Stimulated activated CD4-positive, alpha-beta T cell treated with anti-CD3 and anti-CD28 coated beads, Interleukin-1b, Interleukin-23, amount 100 ng/mL, for 1 hour (primary cell): ENCODE data around the gene POLR1H.
"Not testable (repeated sequence)": the region's sequence is repeated elsewhere in the genome, so short reads cannot be mapped to it uniquely, and the experiment has no call there.

Source experiments
- DNase-seq, 2 donors: peaks; one replicate each; pipeline ENCODE4 v3.0.0-alpha.2; 2020; ENCODE audit warnings: low read depth in 2 of 2

POLR1H gene, protein sequence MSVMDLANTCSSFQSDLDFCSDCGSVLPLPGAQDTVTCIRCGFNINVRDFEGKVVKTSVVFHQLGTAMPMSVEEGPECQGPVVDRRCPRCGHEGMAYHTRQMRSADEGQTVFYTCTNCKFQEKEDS

DNA sequence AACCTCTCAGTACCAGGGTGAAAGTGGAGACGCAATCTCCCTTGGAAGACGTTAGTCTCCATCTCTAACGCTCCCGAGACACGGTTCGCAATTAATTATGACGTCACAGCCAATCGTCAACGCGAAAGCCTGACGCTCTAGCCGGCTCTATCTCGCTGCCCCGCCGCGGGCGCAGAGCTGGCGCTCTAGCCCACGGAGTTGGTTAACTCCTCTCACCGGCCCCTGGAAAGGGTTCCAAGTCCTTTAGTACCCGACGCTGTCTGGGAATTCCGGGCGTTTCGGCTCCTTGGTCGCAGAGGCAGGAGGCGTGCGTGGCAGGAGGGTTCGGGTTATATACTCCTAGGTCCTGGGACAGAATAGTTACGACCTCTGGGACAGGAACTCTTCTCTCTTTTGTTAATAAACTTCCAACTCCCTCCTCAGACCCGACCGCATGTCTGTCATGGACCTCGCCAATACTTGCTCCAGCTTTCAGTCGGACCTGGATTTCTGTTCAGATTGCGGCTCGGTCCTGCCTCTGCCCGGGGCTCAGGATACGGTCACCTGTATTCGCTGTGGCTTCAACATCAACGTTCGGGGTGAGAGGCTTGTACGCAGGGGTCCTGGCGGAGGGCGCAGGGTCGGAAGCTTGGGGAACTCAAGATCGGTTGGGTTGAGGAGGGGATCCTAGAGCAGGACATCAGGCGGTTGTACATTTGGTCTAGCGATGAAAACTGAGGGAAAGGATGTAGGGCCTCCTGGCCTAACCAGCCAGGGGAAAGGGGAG is at the start of gene POLR1H:
TSS of gene POLR1H (plus strand) at position 174 of the 766 bp plus-strand sequence. CDS start at position 434, 260 bp downstream.
- DNase-seq = peak; percentile 62 to 67

DNA sequence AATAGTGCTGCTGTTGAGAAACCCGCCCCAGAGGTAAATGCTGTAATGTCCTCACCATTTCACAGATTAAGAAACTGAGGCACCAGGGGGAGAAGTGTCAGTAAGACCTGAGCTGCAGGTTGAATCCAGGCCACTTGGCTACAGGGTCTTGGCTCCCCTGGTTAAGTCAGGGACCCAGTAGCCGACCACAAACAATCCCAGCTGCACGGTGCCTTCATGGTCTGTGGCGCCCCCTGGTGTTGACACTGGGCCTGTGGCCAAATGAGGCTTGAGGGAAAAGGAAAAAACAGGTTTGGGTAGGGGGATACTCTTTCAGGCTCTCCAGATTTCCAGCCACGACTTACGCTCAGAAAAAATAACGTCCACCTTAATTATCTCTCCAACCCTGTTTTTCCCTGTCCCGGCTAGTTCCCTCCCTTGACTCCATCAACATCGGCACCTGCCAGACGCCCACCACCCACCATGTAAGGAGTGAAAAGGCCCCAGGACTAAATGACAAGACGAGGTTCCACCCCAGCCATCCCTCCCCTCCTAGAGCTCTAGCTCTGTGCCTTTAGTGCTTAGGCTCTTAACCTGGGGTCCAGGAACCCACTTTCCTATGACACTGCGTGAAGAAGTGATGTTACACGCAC is 47.7 kb upstream of the POLR1H start:
- DNase-seq = peak in 1 of 2 donors; percentile 43

DNA sequence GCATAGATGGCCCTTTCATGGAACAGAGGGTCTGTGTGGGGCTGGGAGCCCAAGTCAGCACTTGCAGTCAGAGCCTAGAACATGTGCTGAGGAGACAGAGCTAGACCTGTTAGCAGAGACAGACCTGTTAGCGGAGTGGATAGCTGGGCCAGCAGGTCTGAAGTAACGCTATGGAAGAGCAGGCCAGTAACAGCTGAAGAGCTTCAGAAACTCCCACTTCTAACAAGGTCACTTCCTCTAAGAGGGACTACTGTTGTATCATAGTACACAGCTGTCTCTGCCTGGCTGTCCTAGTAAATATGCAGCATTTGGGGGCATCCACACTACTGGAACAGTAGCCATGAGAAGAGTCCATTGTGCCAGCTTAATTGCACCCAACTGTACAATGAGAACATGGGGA is 41.2 kb upstream of the POLR1H start:
- no peak for DNase-seq

DNA sequence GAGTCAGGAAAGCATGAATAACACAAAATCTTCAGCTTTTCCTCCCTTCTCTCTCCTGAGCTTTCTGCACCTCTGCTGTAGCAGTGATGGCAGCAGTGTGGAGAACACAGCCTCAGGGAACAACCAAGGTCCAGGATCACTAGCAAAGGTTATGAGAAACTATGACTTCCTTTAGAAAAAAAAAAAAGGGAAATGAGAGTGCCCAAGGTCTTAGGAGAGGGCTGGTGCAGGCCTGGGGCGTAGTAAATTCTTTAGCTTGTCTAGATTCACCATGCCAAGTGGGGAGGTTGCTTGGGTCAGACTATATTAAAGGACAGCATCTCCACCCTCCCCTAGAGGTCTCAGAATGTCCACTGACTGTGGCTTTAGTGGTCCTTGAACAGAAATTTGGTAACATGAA is 40.4 kb upstream of the POLR1H start:
- DNase-seq = no peak

DNA sequence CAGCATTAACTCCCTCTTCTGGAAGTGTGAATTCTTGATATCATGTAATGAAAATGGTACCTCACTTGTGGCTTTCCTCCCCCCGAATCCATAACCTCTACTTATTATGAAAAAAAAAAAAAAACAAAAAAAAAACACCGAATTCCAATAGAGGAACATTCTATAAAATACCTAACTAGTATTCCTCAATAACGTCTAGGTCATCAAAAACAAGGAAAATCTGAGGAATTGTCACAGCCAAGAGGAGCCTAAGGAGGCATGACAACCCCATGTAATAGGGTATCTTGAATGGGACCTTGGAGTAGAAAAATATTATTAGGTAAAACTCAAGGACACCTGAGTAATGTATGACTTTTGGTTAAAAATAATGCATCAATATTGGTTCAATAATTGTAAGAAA is 38.9 kb upstream of the POLR1H start:
- no peak for DNase-seq

DNA sequence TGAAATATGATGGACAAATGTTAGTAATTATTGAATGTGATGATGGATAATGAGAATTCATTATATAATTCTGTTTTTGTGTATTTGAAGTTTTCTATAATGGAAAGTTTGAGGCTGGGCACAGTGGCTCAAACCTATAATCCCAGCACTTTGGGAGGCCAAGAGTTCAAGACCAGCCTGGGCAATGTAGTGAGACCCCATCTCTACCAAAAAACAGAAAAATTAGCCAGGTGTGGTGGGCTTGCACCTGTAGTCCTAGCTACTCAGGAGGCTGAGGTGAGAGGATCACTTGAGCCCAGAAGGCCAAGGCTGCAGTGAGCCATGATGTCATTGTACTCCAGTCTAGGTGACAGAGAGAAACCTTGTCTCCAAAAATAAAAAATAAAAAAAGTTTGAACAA is 38.4 kb upstream of the POLR1H start:
- DNase-seq = not testable (repeated sequence)

DNA sequence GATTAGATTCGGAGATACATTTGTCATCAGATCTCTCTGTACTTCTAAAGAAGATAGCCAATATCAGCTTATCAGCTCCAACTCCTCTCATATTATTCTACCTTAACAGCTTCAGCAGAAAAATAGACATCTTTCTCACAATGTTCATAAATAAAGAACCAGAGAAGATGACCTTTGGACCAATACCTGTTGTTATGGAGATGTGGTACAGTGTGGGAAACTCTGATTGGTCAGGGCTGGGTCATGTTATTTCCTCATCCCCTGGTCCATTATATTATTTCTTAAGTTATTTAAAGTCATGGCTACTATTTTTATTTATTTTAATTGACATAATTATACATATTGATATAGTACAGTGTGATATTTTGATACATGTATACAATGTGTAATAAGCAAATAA is 35.9 kb upstream of the POLR1H start:
- DNase-seq = no peak

DNA sequence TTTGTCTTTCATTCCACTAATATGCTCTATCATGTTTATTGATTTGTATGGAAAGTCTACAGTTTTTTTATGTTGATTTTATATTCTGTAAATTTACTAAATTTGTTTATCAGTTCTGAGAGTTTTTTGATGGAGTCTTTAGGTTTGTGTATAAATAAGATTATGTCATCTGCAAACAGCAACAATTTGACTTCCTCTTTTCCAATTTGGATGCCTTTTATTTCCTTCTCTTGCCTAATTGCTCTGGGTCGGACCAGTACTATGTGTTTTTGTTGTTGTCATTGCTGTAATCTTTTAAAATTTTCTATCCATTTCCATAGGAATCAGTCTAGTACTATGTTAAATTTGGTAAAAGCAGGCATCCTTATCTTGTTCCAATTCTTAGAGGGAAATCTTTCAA is 31.5 kb upstream of the POLR1H start:
- DNase-seq = no peak

DNA sequence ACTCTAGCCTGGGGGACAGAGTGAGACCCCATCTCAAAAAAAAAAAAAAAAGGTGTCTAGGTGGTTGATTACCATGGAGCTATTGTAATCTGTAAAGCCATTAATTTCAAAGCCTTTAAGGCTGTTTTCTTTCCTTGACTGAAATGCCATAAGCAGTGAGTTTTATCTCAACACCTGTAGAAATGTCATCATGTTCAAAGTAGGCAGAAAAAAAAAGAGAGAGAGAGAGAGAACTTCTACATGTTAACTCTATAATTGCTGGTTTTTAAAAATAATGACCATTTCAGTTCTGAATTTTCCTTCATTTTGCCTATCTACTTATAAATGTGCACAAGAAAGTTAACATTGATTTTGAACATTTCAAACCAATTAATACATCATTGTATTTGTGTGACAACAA is 29.7 kb upstream of the POLR1H start:
- no peak for DNase-seq

DNA sequence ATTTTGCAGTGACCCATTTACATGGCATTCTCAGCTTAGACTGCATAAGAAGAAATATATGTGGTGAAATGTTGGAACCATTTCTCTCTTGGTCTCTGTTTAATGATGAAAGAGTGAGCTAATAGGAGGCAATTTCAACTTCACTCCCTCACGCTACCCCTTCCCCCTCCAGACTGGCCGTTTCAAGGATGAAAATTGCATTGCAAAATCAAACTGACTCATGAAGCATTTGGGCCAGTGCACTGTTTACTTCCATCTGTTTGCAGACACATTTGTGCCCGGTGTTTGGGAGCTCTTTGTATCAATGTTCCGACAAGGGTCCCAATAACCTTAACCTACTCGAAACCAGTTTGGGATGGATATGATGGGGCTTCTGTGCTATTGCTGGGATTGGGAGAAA is 27.6 kb upstream of the POLR1H start:
- not testable (repeated sequence) for DNase-seq

DNA sequence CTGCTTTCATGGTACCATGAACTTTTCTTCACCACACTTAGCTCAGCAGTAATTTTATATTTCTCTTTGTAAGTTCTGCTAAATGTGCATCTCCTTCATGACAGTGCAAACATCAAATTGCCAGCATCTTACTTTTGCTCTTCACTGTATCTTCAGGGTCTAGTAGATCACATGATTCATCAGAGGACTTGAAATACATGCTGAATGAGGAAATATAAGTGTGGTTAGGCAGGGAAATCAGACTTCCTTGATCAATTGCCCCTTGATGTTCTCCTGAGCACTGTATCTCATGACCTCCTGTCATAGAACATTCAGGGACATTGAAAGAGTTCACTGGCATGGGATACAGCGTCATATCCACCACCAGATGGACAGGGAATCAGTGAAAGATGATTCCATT is 25.3 kb upstream of the POLR1H start:
- no peak for DNase-seq

DNA sequence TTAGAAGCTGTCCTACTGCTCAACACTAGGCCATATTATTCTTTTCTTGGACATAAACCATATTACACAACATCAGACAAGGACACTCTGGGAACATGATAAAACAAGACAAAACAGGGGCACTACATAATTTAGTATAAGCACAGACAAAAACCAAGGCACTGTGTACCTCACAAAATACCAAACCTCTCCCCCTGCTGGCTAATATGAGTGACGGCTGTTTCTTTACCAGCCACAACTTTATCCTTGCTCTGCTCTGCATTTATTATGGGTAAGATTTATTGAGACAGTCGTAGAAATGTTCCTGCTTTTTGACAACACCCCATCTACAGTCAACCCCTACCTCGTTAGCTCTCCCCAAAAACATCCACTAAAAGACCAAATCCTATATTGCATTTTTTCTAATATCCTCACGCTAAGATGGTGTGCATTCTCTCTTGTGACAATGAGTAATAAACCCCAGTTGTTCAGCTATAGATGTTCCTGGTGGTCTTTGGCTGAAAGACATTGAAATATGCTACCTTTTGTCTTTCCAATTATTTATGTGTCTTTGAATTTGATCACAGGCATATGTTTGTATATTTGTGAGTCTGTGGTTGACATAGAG is 23.8 kb upstream of the POLR1H start:
- no peak for DNase-seq

DNA sequence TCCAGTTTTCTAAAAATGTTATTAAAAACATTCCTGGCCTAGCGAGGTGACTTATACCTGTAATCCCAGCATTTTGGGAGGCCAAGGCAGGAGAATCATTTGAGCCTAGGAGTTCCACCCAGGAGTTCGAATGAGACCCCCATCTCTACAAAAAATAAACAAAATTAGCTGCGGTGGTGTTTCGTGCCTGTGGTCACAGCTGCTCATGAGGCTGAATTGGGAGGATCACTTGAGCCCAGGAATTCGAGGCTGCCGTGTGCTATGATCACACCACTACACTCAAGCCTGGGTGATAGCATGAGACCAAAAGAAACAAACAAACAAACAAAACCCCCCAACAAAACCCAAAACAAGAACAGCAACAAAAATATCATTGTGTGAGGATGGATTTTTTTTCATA is 19.8 kb upstream of the POLR1H start:
- no peak for DNase-seq

DNA sequence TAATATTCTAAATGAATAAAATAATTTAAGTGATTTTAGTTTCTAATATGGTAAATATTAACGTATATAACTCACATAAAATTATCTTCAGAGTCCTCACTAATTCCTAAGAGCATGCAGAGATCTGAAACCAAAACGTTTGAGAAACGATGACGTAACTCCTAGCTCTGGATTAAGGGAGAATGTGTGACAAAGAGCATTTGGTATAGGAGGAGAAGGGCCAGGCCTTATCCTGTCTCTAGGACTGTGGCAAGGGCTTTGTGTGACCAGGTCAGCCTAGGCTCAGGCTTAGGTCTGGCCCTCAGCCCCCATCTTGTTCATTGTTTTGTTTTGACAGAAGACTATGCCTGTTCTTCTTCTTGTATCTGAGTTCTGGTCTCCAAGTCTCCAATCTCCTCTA is 19.2 kb upstream of the POLR1H start:
- DNase-seq = no peak

DNA sequence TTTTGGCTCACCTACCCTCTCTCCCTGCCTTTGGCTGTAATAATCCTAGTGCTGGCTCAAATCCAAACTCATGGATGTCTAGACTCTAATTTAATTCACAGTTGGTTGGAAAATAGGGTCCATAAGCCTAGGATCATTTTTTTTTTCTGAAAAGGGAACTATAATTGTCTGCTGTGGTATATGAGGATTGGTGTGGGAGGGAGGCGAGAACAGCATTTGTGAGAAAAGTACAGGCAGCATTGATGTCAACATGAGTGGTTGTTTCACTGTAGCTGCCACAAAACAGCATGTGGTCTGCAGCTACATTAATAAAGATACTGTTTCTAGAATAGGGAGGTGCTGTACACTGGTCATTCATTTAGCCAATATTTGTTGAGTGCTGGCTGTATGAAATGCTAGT is 18.6 kb upstream of the POLR1H start:
- DNase-seq = no peak

DNA sequence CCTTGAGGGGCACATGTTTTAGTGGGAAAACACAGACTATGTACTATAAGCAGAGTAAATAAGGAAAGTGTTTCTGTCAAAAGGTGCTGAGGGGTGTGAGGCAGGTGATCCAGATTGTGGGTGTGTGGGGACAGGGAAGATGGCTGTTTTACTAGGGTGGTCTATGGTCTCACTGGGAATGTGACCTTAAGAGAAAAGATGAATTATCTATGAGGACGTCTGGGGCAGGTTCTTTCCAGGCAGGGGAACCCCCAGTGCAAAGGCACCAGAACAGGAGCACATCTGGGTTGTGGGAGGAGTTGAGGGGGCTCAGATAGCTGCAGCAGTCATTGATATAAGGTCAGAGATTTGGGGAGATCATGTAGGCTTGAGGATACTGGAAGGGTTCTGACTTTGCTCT is 18.2 kb upstream of the POLR1H start:
- DNase-seq = no peak

DNA sequence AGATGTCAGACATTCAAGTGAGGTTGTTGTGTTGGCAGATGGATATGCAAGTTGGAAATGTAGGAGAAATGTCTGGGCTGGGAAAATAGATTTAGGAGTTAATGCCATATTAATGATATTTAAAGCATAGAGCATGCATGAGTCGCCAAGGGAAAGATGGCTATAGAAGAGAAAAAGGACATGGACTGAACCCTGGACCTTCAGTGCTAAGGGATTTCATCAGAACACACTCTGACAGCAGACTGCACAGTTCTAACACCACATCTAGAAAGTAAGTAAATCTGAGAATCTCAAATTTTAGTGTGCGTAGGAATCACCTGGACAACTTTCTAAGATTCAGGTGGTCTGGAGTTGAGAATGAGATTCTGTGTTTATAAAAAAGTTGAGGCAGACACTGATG is 17.3 kb upstream of the POLR1H start:
- no peak for DNase-seq

DNA sequence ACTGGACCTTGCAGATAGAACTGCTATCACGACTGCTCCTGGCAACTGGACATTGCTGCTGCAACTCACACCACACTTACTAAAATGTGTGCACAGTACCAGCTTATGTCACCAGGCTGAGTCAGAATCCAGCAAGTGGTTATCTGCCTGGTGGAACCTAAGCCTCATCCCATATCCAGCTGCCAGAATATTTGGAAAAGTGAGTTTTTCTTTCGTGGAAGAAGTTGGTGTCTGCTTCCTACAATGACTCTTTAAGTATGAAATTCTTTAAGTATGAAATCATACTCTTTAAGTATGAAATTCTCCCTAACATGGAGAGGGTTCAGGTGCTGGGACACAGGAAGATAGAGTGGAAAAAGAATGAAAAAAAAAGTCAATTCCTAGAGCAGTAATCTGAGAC is 16.4 kb upstream of the POLR1H start:
- no peak for DNase-seq

DNA sequence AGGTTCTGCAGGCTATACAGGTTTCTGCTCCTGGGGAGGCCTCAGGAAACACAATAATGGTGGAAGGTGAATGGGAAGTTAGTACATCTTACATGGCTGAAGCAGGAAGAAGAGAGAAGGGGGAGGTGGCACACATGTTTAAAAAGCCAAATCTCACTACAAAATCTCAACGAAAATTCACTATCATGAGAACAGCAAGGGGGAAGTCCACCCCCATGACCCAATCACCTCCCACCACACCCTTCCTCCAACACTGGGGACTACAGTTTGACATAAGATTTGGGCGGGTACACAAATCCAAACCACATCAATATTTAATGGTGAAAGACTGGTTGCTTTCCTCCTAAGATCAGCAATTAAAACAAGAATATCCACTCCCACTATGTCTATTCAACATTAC is 13.8 kb upstream of the POLR1H start:
- no peak for DNase-seq

DNA sequence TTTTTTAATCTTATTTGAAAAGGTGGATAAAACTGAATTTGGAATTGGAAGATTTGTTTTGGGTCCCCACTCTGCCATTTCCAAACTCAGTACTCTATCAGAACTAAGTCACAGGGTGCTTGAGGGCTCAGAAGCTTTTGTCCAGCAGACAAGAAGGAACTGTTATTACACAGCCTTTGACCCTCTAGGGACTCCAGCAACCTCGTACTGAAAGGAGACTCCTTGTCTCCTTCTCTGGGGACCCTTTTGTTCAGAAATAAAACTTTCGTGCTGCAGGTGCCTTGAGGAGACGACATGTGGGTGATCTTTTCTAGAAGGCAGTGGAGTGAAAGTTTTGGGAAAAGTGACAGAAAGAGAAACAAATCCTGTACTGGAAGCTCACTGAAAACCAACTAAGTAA is 7.4 kb upstream of the POLR1H start:
- no peak for DNase-seq

DNA sequence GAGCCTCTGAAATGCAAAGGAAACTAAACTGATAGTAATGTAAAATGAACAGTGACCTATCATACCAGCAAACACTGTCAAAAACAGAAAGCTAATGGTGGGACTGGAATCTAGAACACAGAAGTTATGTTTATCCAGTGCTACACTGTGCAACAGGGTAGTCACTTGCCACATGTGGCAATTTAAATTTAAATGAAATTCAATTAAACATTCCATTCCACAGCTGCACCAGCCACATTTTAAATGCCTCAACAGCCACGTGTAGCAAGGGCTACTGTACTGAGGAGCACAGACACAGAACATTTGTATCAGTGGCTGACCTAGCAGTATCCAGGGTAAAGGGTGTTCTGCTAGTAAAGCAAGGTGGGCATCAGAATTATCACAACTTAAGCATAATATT is 5.6 kb upstream of the POLR1H start:
- no peak for DNase-seq

DNA sequence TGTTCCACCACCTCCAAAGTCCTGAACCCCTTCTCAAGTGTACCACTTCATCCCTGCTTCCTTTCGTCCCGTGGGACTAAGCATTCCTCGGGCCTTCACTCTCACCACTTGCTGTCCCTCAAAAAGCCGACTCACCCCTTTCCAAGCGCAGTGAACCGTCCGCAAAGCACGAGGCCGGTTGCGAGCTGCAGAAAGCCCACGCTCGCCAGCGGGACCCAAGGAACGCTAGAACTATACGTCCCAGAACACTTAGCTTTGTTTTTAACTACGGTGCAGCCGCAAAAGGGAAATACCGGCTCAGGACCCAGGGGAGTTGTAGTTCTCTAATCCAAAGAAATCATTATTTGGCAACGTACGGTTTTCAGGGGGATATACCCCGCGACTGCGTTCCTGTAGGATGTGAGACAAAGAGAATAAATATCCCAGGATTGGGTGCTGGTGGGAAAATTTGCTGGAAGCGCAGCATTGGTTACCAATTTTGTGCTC is 416 bp upstream of the POLR1H start:
- no peak for DNase-seq
